A549 treated with CORT108297 at 1 μM for 4 hours (cell line): ENCODE measurements around the gene SYT15B. TPM values are rescaled to one million over a fixed set of nuclear protein-coding genes. Genes with fewer than 3 reads are reported as not detected.

ENCODE experiments used
- total RNA-seq: library from RNA; stranded (reverse); fragments of 200-300 nt; extraction: Qiagen RNA extraction; gene quantifications from 5 replicates; pipeline ENCODE4 v1.2.3, GENCODE V29; 2022

SYT15B gene
- total RNA-seq, result 2.7 to 4.2 TPM (median 3.7 TPM) in 5 replicates

DNA sequence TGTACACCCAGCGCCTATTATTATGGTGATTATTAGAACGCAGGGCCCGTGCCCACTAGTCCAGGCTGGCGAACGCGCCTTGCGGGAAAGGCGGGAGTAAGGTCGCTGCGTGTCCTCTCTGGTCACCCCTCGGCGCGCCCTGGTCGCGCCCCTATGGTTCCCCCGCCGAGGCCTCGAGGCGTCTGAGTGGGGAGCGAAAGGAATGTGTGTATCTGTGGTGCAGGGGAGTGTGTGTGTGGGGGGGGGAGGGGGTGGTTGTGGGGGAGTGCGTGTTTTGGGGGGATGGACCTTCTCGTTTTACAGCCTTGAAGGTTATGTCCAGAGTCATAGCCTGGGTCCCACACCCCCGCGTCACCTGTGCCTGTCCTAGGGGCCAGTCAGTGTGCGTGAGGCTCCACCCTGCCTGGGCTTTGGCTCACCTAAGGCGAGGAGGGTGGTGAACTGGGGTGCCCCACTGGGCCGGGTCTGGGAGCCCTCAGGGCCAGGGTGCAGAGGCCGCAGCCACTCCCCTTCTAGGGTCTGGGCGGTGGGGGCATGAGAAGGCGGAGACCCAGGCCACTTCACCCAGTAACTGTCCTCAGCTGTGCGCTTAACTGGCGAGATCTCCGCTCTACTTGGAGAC, at the start of gene SYT15B:
SYT15B (minus strand) TSS at position 39 of the 622 bp plus-strand sequence. CDS start 952 bp downstream, outside the sequence.

Other genes with a start within 250 kb of the SYT15B start
- 9.1 to 11.7 TPM (median 10.3 TPM) in 5 replicates for gene AGAP9, start 240.0 kb downstream of the SYT15B start, total RNA-seq
- gene NPY4R2, start 155.1 kb upstream of the SYT15B start, total RNA-seq, result 18.0 to 34.7 TPM (median 31.2 TPM) in 5 replicates
- 0.53 to 3.3 TPM (median 1.4 TPM) in 4 of 5 replicates, not detected in the other for gene FAM25C, start 236.2 kb upstream of the SYT15B start, total RNA-seq